Inferior parietal cortex (tissue), 1 donor: ENCODE data around the gene C10orf71.

Source experiments
- DNase-seq: peaks from one replicate; pipeline ENCODE4 v3.0.0-alpha.2; 2016; ENCODE audit errors: extremely low spot score

Gene C10orf71

GRCh38 chr10:49298983-49299815, at the start of gene C10orf71:
Gene C10orf71 (plus strand): TSS chr10:49299170. CDS start chr10:49322546, 23,376 bp downstream.
- no peak for DNase-seq

GRCh38 chr10:49252313-49253034, 46.5 kb upstream of the C10orf71 start:
- DNase-seq: no peak

GRCh38 chr10:49253340-49253906, 45.5 kb upstream of the C10orf71 start:
- DNase-seq: no peak

- no peak for DNase-seq
Observed at GRCh38 chr10:49254150-49254549, 44.8 kb upstream of the C10orf71 start.

GRCh38 chr10:49254556-49255318, 44.2 kb upstream of the C10orf71 start:
- DNase-seq: no peak

GRCh38 chr10:49255883-49256282, 43.1 kb upstream of the C10orf71 start:
- DNase-seq: no peak

- DNase-seq: no peak
Observed at GRCh38 chr10:49257154-49257553, 41.8 kb upstream of the C10orf71 start.

- DNase-seq: no peak
Observed at GRCh38 chr10:49257626-49258349, 41.2 kb upstream of the C10orf71 start.

GRCh38 chr10:49258350-49258683, 40.7 kb upstream of the C10orf71 start:
- DNase-seq: no peak

- DNase-seq: no peak
Observed at GRCh38 chr10:49260644-49261296, 38.2 kb upstream of the C10orf71 start.

GRCh38 chr10:49263591-49263990, 35.4 kb upstream of the C10orf71 start:
- no peak for DNase-seq

- DNase-seq: no peak
Observed at GRCh38 chr10:49264177-49264677, 34.7 kb upstream of the C10orf71 start.

GRCh38 chr10:49265885-49266284, 33.1 kb upstream of the C10orf71 start:
- no peak for DNase-seq

- no peak for DNase-seq
Observed at GRCh38 chr10:49268185-49268584, 30.8 kb upstream of the C10orf71 start.

GRCh38 chr10:49269523-49269922, 29.4 kb upstream of the C10orf71 start:
- DNase-seq: no peak

GRCh38 chr10:49270565-49270964, 28.4 kb upstream of the C10orf71 start:
- no peak for DNase-seq

- no peak for DNase-seq
Observed at GRCh38 chr10:49271346-49271745, 27.6 kb upstream of the C10orf71 start.

- no peak for DNase-seq
Observed at GRCh38 chr10:49272251-49273081, 26.5 kb upstream of the C10orf71 start.

- no peak for DNase-seq
Observed at GRCh38 chr10:49273082-49273465, 25.9 kb upstream of the C10orf71 start.

GRCh38 chr10:49273626-49274025, 25.3 kb upstream of the C10orf71 start:
- no peak for DNase-seq
